Peyer's patch (tissue), 4 donors: Measurements from ENCODE around the gene RAB11FIP5.

Experiments used
- POLR2A ChIP-seq, 2 donors: fragments of 450-650 bp; IDR thresholded peaks; one replicate each; pipeline ENCODE4 v1.5.1; 2017; ENCODE audit warnings: antibody characterized with exemption in 2 of 2, mild to moderate bottlenecking in 2 of 2, moderate library complexity in 2 of 2
- TF ChIP-seq, protein P1 (sequence below), 6 experiments: fragments of 450-650 bp in 4 of 6; fragments of 200-600 bp in 2 of 6; sonication (generic) in 1 of 6; IDR thresholded peaks; one replicate each; pipeline ENCODE4 v1.5.1; 2017 to 2019; ENCODE audit warnings: antibody characterized with exemption in 6 of 6, mild to moderate bottlenecking in 3 of 6, moderate library complexity in 1 of 6

DNA sequence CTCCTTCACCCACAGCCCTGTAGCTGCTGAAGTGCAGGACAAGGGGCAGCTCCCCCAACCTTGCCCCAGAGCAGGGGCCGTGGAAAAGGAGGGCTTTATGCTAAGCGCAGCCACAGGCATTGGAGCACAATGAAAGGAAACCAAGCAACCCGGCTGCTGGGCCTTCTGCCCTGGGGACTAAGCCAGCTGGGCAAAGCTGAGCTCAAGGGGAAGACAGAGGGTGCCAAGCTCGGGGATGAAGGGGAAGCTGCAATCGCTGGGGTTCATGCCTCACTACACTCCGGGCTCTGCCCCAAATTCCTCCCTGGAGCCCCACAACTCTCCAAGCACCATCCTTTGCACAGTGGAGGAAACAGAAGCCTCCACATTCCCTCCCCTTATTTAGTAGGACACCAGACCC lies 53.6 kb downstream of the RAB11FIP5 start:
- TF ChIP-seq, protein P1, sequence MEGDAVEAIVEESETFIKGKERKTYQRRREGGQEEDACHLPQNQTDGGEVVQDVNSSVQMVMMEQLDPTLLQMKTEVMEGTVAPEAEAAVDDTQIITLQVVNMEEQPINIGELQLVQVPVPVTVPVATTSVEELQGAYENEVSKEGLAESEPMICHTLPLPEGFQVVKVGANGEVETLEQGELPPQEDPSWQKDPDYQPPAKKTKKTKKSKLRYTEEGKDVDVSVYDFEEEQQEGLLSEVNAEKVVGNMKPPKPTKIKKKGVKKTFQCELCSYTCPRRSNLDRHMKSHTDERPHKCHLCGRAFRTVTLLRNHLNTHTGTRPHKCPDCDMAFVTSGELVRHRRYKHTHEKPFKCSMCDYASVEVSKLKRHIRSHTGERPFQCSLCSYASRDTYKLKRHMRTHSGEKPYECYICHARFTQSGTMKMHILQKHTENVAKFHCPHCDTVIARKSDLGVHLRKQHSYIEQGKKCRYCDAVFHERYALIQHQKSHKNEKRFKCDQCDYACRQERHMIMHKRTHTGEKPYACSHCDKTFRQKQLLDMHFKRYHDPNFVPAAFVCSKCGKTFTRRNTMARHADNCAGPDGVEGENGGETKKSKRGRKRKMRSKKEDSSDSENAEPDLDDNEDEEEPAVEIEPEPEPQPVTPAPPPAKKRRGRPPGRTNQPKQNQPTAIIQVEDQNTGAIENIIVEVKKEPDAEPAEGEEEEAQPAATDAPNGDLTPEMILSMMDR (IDR thresholded peaks at IDR 0.05): no peak
- no peak for TF ChIP-seq POLR2A (IDR thresholded peaks at IDR 0.05)
